ENCODE measurements around the gene CFAP47.
A peak's percentile ranks its signal among the peaks of the same experiment; 100 is the strongest.

Gene CFAP47

GRCh38 chrX:36407836-36408235 is 488.3 kb downstream of the CFAP47 start:
- H3K23ac ChIP-seq (ENCODE audit: low read length), result no peak overlapping the region
- H3K79me2 ChIP-seq (ENCODE audit: control insufficient read depth, insufficient read depth, low read length, poor library complexity), result no peaks in the 10 kb centered on the region
- H3K4me1 ChIP-seq (ENCODE audit: control insufficient read depth in 1 of 2, insufficient read depth in 2 of 2, low read length in 2 of 2), result no peaks in the 10 kb centered on the region
- H4K8ac ChIP-seq (ENCODE audit: low read depth, low read length), result no peak overlapping the region
- no peaks in the 10 kb centered on the region for H3K36me3 ChIP-seq (ENCODE audit: control insufficient read depth in 1 of 2, insufficient read depth in 2 of 2, low read length in 2 of 2)
- H4K12ac ChIP-seq (ENCODE audit: low read depth, low read length), result no peak overlapping the region
- H2BK12ac ChIP-seq (ENCODE audit: low read length), result no peak overlapping the region
- H3K27ac ChIP-seq (ENCODE audit: low read depth, low read length), result no peak overlapping the region
- DNase-seq, result no peak
- H4K91ac ChIP-seq (ENCODE audit: low read depth, low read length), result no peak overlapping the region
- no peak overlapping the region for H2BK120ac ChIP-seq (ENCODE audit: insufficient read depth, low read length, poor library complexity)
- H3K4ac ChIP-seq (ENCODE audit: low read depth, low read length), result no peak overlapping the region
- no peak overlapping the region for H2AK5ac ChIP-seq (ENCODE audit: low read length)
- H3K4me3 ChIP-seq (ENCODE audit: low read depth, low read length), result no peak overlapping the region
- H3K79me1 ChIP-seq (ENCODE audit: low read length), result no peaks in the 10 kb centered on the region
- H3K4me2 ChIP-seq (ENCODE audit: low read length), result no peak overlapping the region
- H2AFZ ChIP-seq (ENCODE audit: insufficient read depth, low read length, poor library complexity), result no peak overlapping the region
- no peaks in the 10 kb centered on the region for H3K27me3 ChIP-seq (ENCODE audit: insufficient read depth, low read length)
- no peak overlapping the region for H3K9ac ChIP-seq (ENCODE audit: low read length)
- H3K18ac ChIP-seq (ENCODE audit: low read length), result no peak overlapping the region
- no peak overlapping the region for H3K14ac ChIP-seq (ENCODE audit: low read length)
- no CpG with 5 or more reads among the region's 8 CpGs for WGBS (ENCODE audit: extremely low coverage, insufficient coverage, insufficient read length)
- H2BK5ac ChIP-seq (ENCODE audit: low read depth, low read length, poor library complexity), result no peak overlapping the region
- no peaks in the 10 kb centered on the region for H3K9me3 ChIP-seq (ENCODE audit: insufficient read depth, low read depth, low read length)

GRCh38 chrX:36414056-36414455 is 494.5 kb downstream of the CFAP47 start:
- no peak overlapping the region for H4K91ac ChIP-seq (ENCODE audit: low read depth, low read length)
- H2AFZ ChIP-seq (ENCODE audit: insufficient read depth, low read length, poor library complexity), result no peak overlapping the region
- no peaks in the 10 kb centered on the region for H3K27me3 ChIP-seq (ENCODE audit: insufficient read depth, low read length)
- H3K4ac ChIP-seq (ENCODE audit: low read depth, low read length), result no peak overlapping the region
- no peak overlapping the region for H3K23ac ChIP-seq (ENCODE audit: low read length)
- no peak overlapping the region for H3K4me3 ChIP-seq (ENCODE audit: low read depth, low read length)
- no peak overlapping the region for H3K18ac ChIP-seq (ENCODE audit: low read length)
- H3K9me3 ChIP-seq (ENCODE audit: insufficient read depth, low read depth, low read length), result no peaks in the 10 kb centered on the region
- whole genome bisulfite sequencing (ENCODE audit: extremely low coverage, insufficient coverage, insufficient read length), result no CpG with 5 or more reads among the region's 2 CpGs
- no peak overlapping the region for H3K4me2 ChIP-seq (ENCODE audit: low read length)
- H4K8ac ChIP-seq (ENCODE audit: low read depth, low read length), result no peak overlapping the region
- H3K36me3 ChIP-seq (ENCODE audit: control insufficient read depth in 1 of 2, insufficient read depth in 2 of 2, low read length in 2 of 2), result no peaks in the 10 kb centered on the region
- no peak overlapping the region for H3K27ac ChIP-seq (ENCODE audit: low read depth, low read length)
- no peak overlapping the region for H2BK12ac ChIP-seq (ENCODE audit: low read length)
- H4K12ac ChIP-seq (ENCODE audit: low read depth, low read length), result no peak overlapping the region
- H3K79me1 ChIP-seq (ENCODE audit: low read length), result no peaks in the 10 kb centered on the region
- H3K9ac ChIP-seq (ENCODE audit: low read length), result no peak overlapping the region
- no peak overlapping the region for H2BK120ac ChIP-seq (ENCODE audit: insufficient read depth, low read length, poor library complexity)
- H3K79me2 ChIP-seq (ENCODE audit: control insufficient read depth, insufficient read depth, low read length, poor library complexity), result no peaks in the 10 kb centered on the region
- no peak overlapping the region for H2AK5ac ChIP-seq (ENCODE audit: low read length)
- no peak overlapping the region for H3K14ac ChIP-seq (ENCODE audit: low read length)
- no peak overlapping the region for H2BK5ac ChIP-seq (ENCODE audit: low read depth, low read length, poor library complexity)
- DNase-seq, result no peak
- H3K4me1 ChIP-seq (ENCODE audit: control insufficient read depth in 1 of 2, insufficient read depth in 2 of 2, low read length in 2 of 2), result no peaks in the 10 kb centered on the region

- H3K79me1 ChIP-seq (ENCODE audit: low read length), result no peaks in the 10 kb centered on the region
- H3K23ac ChIP-seq (ENCODE audit: low read length), result no peak overlapping the region
- H3K4ac ChIP-seq (ENCODE audit: low read depth, low read length), result no peak overlapping the region
- no peak overlapping the region for H3K4me2 ChIP-seq (ENCODE audit: low read length)
- H2BK12ac ChIP-seq (ENCODE audit: low read length), result no peak overlapping the region
- H3K4me1 ChIP-seq (ENCODE audit: control insufficient read depth in 1 of 2, insufficient read depth in 2 of 2, low read length in 2 of 2), result no peaks in the 10 kb centered on the region
- H2AFZ ChIP-seq (ENCODE audit: insufficient read depth, low read length, poor library complexity), result no peak overlapping the region
- no peak overlapping the region for H4K91ac ChIP-seq (ENCODE audit: low read depth, low read length)
- H3K27ac ChIP-seq (ENCODE audit: low read depth, low read length), result no peak overlapping the region
- no peak overlapping the region for H3K14ac ChIP-seq (ENCODE audit: low read length)
- no peaks in the 10 kb centered on the region for H3K79me2 ChIP-seq (ENCODE audit: control insufficient read depth, insufficient read depth, low read length, poor library complexity)
- no peak overlapping the region for H3K9ac ChIP-seq (ENCODE audit: low read length)
- no peak overlapping the region for H3K4me3 ChIP-seq (ENCODE audit: low read depth, low read length)
- no peak overlapping the region for H3K18ac ChIP-seq (ENCODE audit: low read length)
- no peak overlapping the region for H4K12ac ChIP-seq (ENCODE audit: low read depth, low read length)
- no peak overlapping the region for H2BK5ac ChIP-seq (ENCODE audit: low read depth, low read length, poor library complexity)
- no peak overlapping the region for H4K8ac ChIP-seq (ENCODE audit: low read depth, low read length)
- H3K36me3 ChIP-seq (ENCODE audit: control insufficient read depth in 1 of 2, insufficient read depth in 2 of 2, low read length in 2 of 2), result no peaks in the 10 kb centered on the region
- H2AK5ac ChIP-seq (ENCODE audit: low read length), result no peak overlapping the region
- H2BK120ac ChIP-seq (ENCODE audit: insufficient read depth, low read length, poor library complexity), result no peak overlapping the region
- DNase-seq, result no peak
- H3K9me3 ChIP-seq (ENCODE audit: insufficient read depth, low read depth, low read length), result no peaks in the 10 kb centered on the region
- H3K27me3 ChIP-seq (ENCODE audit: insufficient read depth, low read length), result no peaks in the 10 kb centered on the region
- no CpG with 5 or more reads among the region's 1 CpG for WGBS (ENCODE audit: extremely low coverage, insufficient coverage, insufficient read length)
These were observed 502.8 kb downstream of the CFAP47 start for GRCh38 chrX:36422368-36422767.

- no peak overlapping the region for H4K12ac ChIP-seq (ENCODE audit: low read depth, low read length)
- no peak overlapping the region for H3K9ac ChIP-seq (ENCODE audit: low read length)
- WGBS (ENCODE audit: extremely low coverage, insufficient coverage, insufficient read length), result no CpG with 5 or more reads among the region's 3 CpGs
- no peak overlapping the region for H3K18ac ChIP-seq (ENCODE audit: low read length)
- DNase-seq, result peak; percentile 46 to 93
- H2AFZ ChIP-seq (ENCODE audit: insufficient read depth, low read length, poor library complexity), result no peak overlapping the region
- no peaks in the 10 kb centered on the region for H3K4me1 ChIP-seq (ENCODE audit: control insufficient read depth in 1 of 2, insufficient read depth in 2 of 2, low read length in 2 of 2)
- no peak overlapping the region for H2AK5ac ChIP-seq (ENCODE audit: low read length)
- no peak overlapping the region for H2BK5ac ChIP-seq (ENCODE audit: low read depth, low read length, poor library complexity)
- H3K9me3 ChIP-seq (ENCODE audit: insufficient read depth, low read depth, low read length), result no peaks in the 10 kb centered on the region
- no peaks in the 10 kb centered on the region for H3K27me3 ChIP-seq (ENCODE audit: insufficient read depth, low read length)
- no peak overlapping the region for H3K4ac ChIP-seq (ENCODE audit: low read depth, low read length)
- no peak overlapping the region for H4K8ac ChIP-seq (ENCODE audit: low read depth, low read length)
- no peak overlapping the region for H3K27ac ChIP-seq (ENCODE audit: low read depth, low read length)
- H3K79me2 ChIP-seq (ENCODE audit: control insufficient read depth, insufficient read depth, low read length, poor library complexity), result no peaks in the 10 kb centered on the region
- no peaks in the 10 kb centered on the region for H3K36me3 ChIP-seq (ENCODE audit: control insufficient read depth in 1 of 2, insufficient read depth in 2 of 2, low read length in 2 of 2)
- no peak overlapping the region for H3K23ac ChIP-seq (ENCODE audit: low read length)
- no peak overlapping the region for H2BK12ac ChIP-seq (ENCODE audit: low read length)
- no peak overlapping the region for H3K4me3 ChIP-seq (ENCODE audit: low read depth, low read length)
- H4K91ac ChIP-seq (ENCODE audit: low read depth, low read length), result no peak overlapping the region
- no peak overlapping the region for H2BK120ac ChIP-seq (ENCODE audit: insufficient read depth, low read length, poor library complexity)
- H3K4me2 ChIP-seq (ENCODE audit: low read length), result no peak overlapping the region
- no peaks in the 10 kb centered on the region for H3K79me1 ChIP-seq (ENCODE audit: low read length)
- no peak overlapping the region for H3K14ac ChIP-seq (ENCODE audit: low read length)
These were observed 512.3 kb downstream of the CFAP47 start for GRCh38 chrX:36431819-36432218.

Data from trophoblast cell (in vitro differentiated cells and primary cell).